HG03565 (cell line): Measurements from ENCODE around the gene ZC3H18.

ENCODE experiments used
- ATAC-seq: cut with Tn5 transposase; IDR thresholded peaks from one replicate; pipeline ENCODE4 v1.9.1; 2021; ENCODE audit warnings: mild to moderate bottlenecking, moderate library complexity; ENCODE audit not compliant: unreplicated experiment

ZC3H18 gene

GRCh38 chr16:88619859-88620815 lies 49.9 kb downstream of the ZC3H18 start:
- no peak for ATAC-seq

GRCh38 chr16:88622125-88622524 lies 51.9 kb downstream of the ZC3H18 start:
- ATAC-seq, result no peak

- no peak for ATAC-seq
These were observed 52.7 kb downstream of the ZC3H18 start for GRCh38 chr16:88622866-88623265.

GRCh38 chr16:88623858-88624257 lies 53.7 kb downstream of the ZC3H18 start:
- no peak for ATAC-seq

- ATAC-seq, result no peak
These were observed 54.3 kb downstream of the ZC3H18 start for GRCh38 chr16:88624481-88624880.

GRCh38 chr16:88624977-88625576 lies 54.9 kb downstream of the ZC3H18 start:
- ATAC-seq, result no peak

GRCh38 chr16:88626646-88627045 lies 56.4 kb downstream of the ZC3H18 start:
- no peak for ATAC-seq

- no peak for ATAC-seq
These were observed 57.6 kb downstream of the ZC3H18 start for GRCh38 chr16:88627531-88628411.

- ATAC-seq, result no peak
These were observed 58.3 kb downstream of the ZC3H18 start for GRCh38 chr16:88628512-88628974.

- ATAC-seq, result no peak
These were observed 59.6 kb downstream of the ZC3H18 start for GRCh38 chr16:88629835-88630234.

GRCh38 chr16:88630433-88630832 lies 60.2 kb downstream of the ZC3H18 start:
- ATAC-seq, result no peak

- no peak for ATAC-seq
These were observed 60.7 kb downstream of the ZC3H18 start for GRCh38 chr16:88630941-88631340.

- no peak for ATAC-seq
These were observed 61.2 kb downstream of the ZC3H18 start for GRCh38 chr16:88631384-88631783.

- no peak for ATAC-seq
These were observed 61.9 kb downstream of the ZC3H18 start for GRCh38 chr16:88631920-88632586.

GRCh38 chr16:88632587-88632930 lies 62.4 kb downstream of the ZC3H18 start:
- ATAC-seq, result no peak

- peak; percentile 27 for ATAC-seq
These were observed 63.5 kb downstream of the ZC3H18 start for GRCh38 chr16:88633684-88634140.

- peak; percentile 43 for ATAC-seq
These were observed 64.2 kb downstream of the ZC3H18 start for GRCh38 chr16:88634141-88634993.

GRCh38 chr16:88634994-88635670 lies 64.9 kb downstream of the ZC3H18 start:
- no peak for ATAC-seq

GRCh38 chr16:88635671-88636319 lies 65.6 kb downstream of the ZC3H18 start:
- ATAC-seq, result no peak
